Transverse colon (tissue), 4 donors: ENCODE results near the gene IQSEC2. TPM values are rescaled to one million over a fixed set of nuclear protein-coding genes. Genes with fewer than 3 reads are reported as not detected.

ENCODE experiments used
- DNase-seq: peaks from one replicate; pipeline ENCODE4 v3.0.0-alpha.2; 2019
- H3K27ac ChIP-seq, 4 donors: fragments of 200-600 bp; sonication (generic); 2 replicates each; pipeline ENCODE4 v1.5.1; 2016 to 2018; ENCODE audit warnings: inconsistent platforms in 4 of 4
- H3K27me3 ChIP-seq: fragments of 200-600 bp; sonication (generic); 2 replicates; pipeline ENCODE4 v1.5.1; 2017; ENCODE audit warnings: inconsistent platforms
- H3K36me3 ChIP-seq, 4 donors: fragments of 200-600 bp; sonication (generic); 2 replicates each; pipeline ENCODE4 v1.5.1; 2017 to 2019; ENCODE audit warnings: inconsistent platforms in 4 of 4
- H3K4me1 ChIP-seq, 4 donors: fragments of 200-600 bp; sonication (generic); 2 replicates each; pipeline ENCODE4 v1.5.1; 2017 to 2020; ENCODE audit warnings: inconsistent platforms in 4 of 4
- H3K4me3 ChIP-seq, 4 donors: fragments of 200-600 bp; sonication (generic); 1 replicate in 1 of 4; 2 replicates in 3 of 4; pipeline versions ENCODE4 v1.5.1 to v1.6.1; 2017 to 2019; ENCODE audit warnings: inconsistent platforms in 4 of 4
- H3K9me3 ChIP-seq, 2 donors: fragments of 200-600 bp; sonication (generic); 2 replicates each; pipeline ENCODE4 v1.5.1; 2017 to 2019; ENCODE audit warnings: inconsistent platforms in 2 of 2
- CTCF ChIP-seq, 5 experiments: fragments of 200-600 bp in 3 of 5; fragments of 450-650 bp in 2 of 5; sonication (generic) in 3 of 5; IDR thresholded peaks; 1 replicate in 2 of 5; 2 replicates in 3 of 5; pipeline ENCODE4 v1.5.1; 2016 to 2017; ENCODE audit warnings: antibody characterized with exemption in 5 of 5, inconsistent platforms in 3 of 5, mild to moderate bottlenecking in 2 of 5, moderate library complexity in 1 of 5
- EP300 ChIP-seq: sonication (generic); formaldehyde crosslinking; IDR thresholded peaks from one replicate; pipeline ENCODE4 v1.6.1; 2017; ENCODE audit warnings: antibody characterized with exemption, low read depth
- POLR2A ChIP-seq: fragments of 450-650 bp; IDR thresholded peaks from one replicate; pipeline ENCODE4 v1.6.1; 2016; ENCODE audit warnings: antibody characterized with exemption, mild to moderate bottlenecking, moderate library complexity
- POLR2AphosphoS5 ChIP-seq, 3 donors: sonication (generic); formaldehyde crosslinking; IDR thresholded peaks; one replicate each; pipeline ENCODE4 v1.6.1; 2016; ENCODE audit warnings: antibody characterized with exemption in 3 of 3
- WGBS, 2 donors: methylation state at CpG; one replicate each; pipeline ENCODE4 v1.1.5; 2018; ENCODE audit warnings: low coverage in 1 of 2; 5-methylcytosine and 5-hydroxymethylcytosine counted together
- in situ Hi-C, 4 donors: fragments of 200-750 bp; cut with MboI; loops; one replicate each; pipeline versions ENCODE4 v1.15.0 to v1.15.1; 2017; ENCODE audit warnings: low sequenced_read_pairs in 3 of 4, low pct_ligation_motif_present in 1 of 4, low pct_unique_long_range_greater_than_20kb in 1 of 4
- intact Hi-C: fragments of 100-400 bp; cut with DNase I; formaldehyde crosslinking; loops from one replicate; pipeline ENCODE4 v1.15.1; 2023; ENCODE audit warnings: low total_unique reads
- total RNA-seq, 4 donors: library from RNA; depleted of rRNA; stranded (reverse); fragments of >200 nt; gene quantifications; one replicate each; pipeline ENCODE4 v1.1.0, GENCODE V29; 2016

IQSEC2 gene
- total RNA-seq, 4 donors from 2014 or later, result 41.2 to 104 (median 46.3) TPM

- no peak overlapping the region for H3K27ac ChIP-seq
- 78% methylated on average over 3 of the region's 3 CpGs; no CpG with 5 or more reads in 1 of the 2 donors for WGBS, 2 donors
- no peaks in the 10 kb centered on the region for H3K4me1 ChIP-seq
- intact Hi-C loops, result no loop called here
- H3K4me3 ChIP-seq, result no peak overlapping the region
- in situ Hi-C loops, result loop anchor here in 2 of 4 donors (25.0 kb wide), 2 partner anchors 137 to 187 kb away; partner anchors contain the start of gene HSD17B10 (in 1 of the 2)
- H3K9me3 ChIP-seq, result no peaks in the 10 kb centered on the region
- no peak for TF ChIP-seq POLR2A
- TF ChIP-seq EP300, result no peak
- no peak for TF ChIP-seq CTCF (IDR thresholded peaks at IDR 0.05)
- no peak for TF ChIP-seq POLR2AphosphoS5 (IDR thresholded peaks at IDR 0.05)
- H3K27me3 ChIP-seq, result no peaks in the 10 kb centered on the region
- no peaks in the 10 kb centered on the region for H3K36me3 ChIP-seq
- no peak for DNase-seq
Measured at GRCh38 chrX:53300157-53300556, 18.8 kb upstream of the IQSEC2 start.

GRCh38 chrX:53294024-53294648, 12.8 kb upstream of the IQSEC2 start:
- no peak for DNase-seq
- H3K4me3 ChIP-seq, result no peak overlapping the region
- H3K9me3 ChIP-seq, result no peaks in the 10 kb centered on the region
- in situ Hi-C loops, result no loop called here
- TF ChIP-seq POLR2A, result no peak
- TF ChIP-seq EP300, result no peak
- TF ChIP-seq CTCF (IDR thresholded peaks at IDR 0.05), result no peak
- TF ChIP-seq POLR2AphosphoS5 (IDR thresholded peaks at IDR 0.05), result no peak
- intact Hi-C loops, result no loop called here
- 91% methylated on average over 8 of the region's 8 CpGs; no CpG with 5 or more reads in 1 of the 2 donors for WGBS, 2 donors
- no peaks in the 10 kb centered on the region for H3K36me3 ChIP-seq
- H3K27ac ChIP-seq, result no peak overlapping the region
- no peaks in the 10 kb centered on the region for H3K4me1 ChIP-seq
- no peaks in the 10 kb centered on the region for H3K27me3 ChIP-seq

GRCh38 chrX:53291596-53291995, 10.2 kb upstream of the IQSEC2 start:
- in situ Hi-C loops, result no loop called here
- 69% methylated on average over 3 of the region's 3 CpGs; no CpG with 5 or more reads in 1 of the 2 donors for WGBS, 2 donors
- H3K4me3 ChIP-seq, result no peak overlapping the region
- no peak for DNase-seq
- H3K4me1 ChIP-seq, result peaks cover 4 to 17% (median 13%) of the 10 kb centered on the region in 4 donors
- H3K36me3 ChIP-seq, result no peaks in the 10 kb centered on the region
- H3K9me3 ChIP-seq, result no peaks in the 10 kb centered on the region
- TF ChIP-seq POLR2AphosphoS5 (IDR thresholded peaks at IDR 0.05) (no peak), CTCF (IDR thresholded peaks at IDR 0.05) (no peak), POLR2A (no peak), EP300 (no peak)
- no peak overlapping the region for H3K27ac ChIP-seq
- H3K27me3 ChIP-seq, result no peaks in the 10 kb centered on the region
- intact Hi-C loops, result no loop called here

DNA sequence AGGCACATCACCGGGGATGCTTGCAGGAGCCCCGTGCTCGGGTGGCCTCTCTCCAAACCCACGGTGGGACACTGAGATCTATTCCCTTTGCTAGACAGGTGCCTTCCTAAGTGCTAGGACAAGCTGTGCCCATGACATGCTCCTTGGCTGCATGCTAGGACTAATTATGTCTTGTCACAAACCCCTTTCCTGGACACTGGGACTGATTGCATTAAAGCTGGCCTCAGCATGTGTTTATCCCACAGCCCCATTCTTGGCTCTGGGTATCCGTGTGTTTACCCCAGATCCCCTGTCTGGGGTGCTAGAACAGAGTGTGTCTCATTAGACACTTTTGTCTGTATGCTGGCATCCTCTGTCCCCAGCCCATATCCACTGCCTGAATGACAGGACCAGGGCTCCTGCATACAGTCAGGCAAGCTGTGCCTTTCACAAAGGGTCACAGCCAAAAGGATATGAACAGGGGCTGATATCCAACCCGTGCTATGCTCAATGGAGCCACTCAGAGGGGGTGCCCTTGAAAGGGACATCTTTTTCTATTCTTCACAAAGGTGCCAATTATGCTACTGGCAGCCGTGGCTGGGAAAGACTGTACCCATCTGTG, 9.2 kb upstream of the IQSEC2 start:
- Histone ChIP-seq H3K27me3 (no peaks in the 10 kb centered on the region), H3K27ac (no peak overlapping the region), H3K36me3 (no peaks in the 10 kb centered on the region), H3K4me3 (no peak overlapping the region), H3K9me3 (no peaks in the 10 kb centered on the region), H3K4me1 (peaks cover 4 to 25% (median 16%) of the 10 kb centered on the region in 4 donors)
- no peak for DNase-seq
- no peak for TF ChIP-seq POLR2A
- no peak for TF ChIP-seq POLR2AphosphoS5 (IDR thresholded peaks at IDR 0.05)
- TF ChIP-seq CTCF (IDR thresholded peaks at IDR 0.05), result no peak
- TF ChIP-seq EP300, result no peak
- 77% methylated on average over 7 of the region's 7 CpGs; no CpG with 5 or more reads in 1 of the 2 donors for WGBS, 2 donors
- intact Hi-C loops, result no loop called here
- in situ Hi-C loops, result no loop called here
